PC-3 (cell line): Measurements from ENCODE around the gene STXBP5.

Source experiments
- EZH2phosphoT487 ChIP-seq: fragments of 300-600 bp; sonication (generic); IDR thresholded peaks from 2 replicates; pipeline ENCODE4 v1.6.1; 2018; ENCODE audit warnings: mild to moderate bottlenecking, antibody characterized with exemption, low read length, borderline replicate concordance
- TF ChIP-seq, protein P1 (sequence below): fragments of 300-600 bp; sonication (generic); conservative IDR thresholded peaks from 2 replicates; pipeline ENCODE4 v1.5.1; 2017; ENCODE audit warnings: antibody characterized with exemption, low read depth, mild to moderate bottlenecking, low read length

DNA sequence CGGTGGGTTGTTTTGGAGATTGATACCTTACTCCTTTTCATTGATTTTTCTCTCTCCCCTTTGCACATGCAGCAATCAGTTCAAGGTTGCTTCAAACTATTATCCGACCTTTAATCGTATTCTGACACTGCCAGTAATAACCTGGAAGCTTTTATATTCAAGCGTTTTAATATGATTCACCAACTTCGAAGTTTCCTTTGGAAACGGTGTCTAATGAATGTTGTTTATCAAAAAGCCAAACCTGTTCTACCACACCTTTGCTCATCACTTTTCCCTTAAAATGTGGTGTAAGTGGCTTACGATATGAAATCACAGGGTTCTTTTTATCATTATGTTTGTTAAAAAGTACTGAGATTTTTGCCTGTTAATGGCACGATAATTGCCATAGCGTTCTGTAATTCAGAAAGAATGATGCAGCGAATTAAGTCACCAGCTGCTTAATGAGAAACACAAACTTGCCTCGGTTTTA is 660 bp downstream of the STXBP5 start:
- no peak for TF ChIP-seq EZH2phosphoT487
- TF ChIP-seq, protein P1, sequence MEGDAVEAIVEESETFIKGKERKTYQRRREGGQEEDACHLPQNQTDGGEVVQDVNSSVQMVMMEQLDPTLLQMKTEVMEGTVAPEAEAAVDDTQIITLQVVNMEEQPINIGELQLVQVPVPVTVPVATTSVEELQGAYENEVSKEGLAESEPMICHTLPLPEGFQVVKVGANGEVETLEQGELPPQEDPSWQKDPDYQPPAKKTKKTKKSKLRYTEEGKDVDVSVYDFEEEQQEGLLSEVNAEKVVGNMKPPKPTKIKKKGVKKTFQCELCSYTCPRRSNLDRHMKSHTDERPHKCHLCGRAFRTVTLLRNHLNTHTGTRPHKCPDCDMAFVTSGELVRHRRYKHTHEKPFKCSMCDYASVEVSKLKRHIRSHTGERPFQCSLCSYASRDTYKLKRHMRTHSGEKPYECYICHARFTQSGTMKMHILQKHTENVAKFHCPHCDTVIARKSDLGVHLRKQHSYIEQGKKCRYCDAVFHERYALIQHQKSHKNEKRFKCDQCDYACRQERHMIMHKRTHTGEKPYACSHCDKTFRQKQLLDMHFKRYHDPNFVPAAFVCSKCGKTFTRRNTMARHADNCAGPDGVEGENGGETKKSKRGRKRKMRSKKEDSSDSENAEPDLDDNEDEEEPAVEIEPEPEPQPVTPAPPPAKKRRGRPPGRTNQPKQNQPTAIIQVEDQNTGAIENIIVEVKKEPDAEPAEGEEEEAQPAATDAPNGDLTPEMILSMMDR: no peak
